Measurements from ENCODE around the gene GOLGA6B.
"Not testable (repeated sequence)": the region's sequence is repeated elsewhere in the genome, so short reads cannot be mapped to it uniquely, and the experiment has no call there.

Gene GOLGA6B

DNA sequence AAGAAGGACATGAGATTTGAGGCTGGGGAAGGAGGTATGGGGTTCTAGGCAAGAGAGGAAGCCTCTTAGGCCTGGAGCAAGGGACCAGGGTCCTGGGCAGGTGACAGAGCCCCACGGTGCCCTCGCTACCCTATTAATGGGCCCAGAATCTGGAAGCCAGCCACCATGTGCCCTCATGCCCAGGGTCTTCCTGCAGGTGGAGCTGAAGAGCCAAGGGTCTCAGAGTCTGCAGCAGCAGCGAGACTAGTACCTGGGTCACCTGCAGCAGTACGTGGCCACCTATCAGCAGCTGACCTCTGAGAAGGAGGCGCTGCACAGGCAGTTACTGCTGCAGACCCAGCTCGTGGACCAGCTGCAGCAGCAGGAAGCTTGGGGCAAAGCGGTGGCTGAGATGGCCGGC is 9.4 kb downstream of the GOLGA6B start:
- DNase-seq (ENCODE audit: low read depth): not testable (repeated sequence)

DNA sequence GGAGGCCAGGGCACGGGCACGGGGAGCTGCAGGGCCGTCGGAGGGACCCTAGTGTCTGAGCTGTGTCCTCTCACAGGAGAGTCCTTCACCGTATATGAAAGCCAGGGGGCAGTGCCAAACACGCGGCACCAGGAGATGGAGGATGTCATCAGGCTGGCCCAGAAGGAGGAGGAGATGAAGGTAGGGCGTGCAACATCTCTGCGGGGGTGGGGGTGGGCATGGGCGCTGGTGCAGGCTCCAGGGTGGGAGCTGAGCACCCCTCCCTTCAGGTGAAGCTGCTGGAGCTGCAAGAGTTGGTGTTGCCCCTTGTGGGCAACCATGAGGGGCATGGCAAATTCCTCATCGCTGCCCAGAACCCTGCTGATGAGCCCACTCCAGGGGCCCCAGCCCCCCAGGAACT is 11.2 kb downstream of the GOLGA6B start:
- DNase-seq (ENCODE audit: low read depth): not testable (repeated sequence)

DNA sequence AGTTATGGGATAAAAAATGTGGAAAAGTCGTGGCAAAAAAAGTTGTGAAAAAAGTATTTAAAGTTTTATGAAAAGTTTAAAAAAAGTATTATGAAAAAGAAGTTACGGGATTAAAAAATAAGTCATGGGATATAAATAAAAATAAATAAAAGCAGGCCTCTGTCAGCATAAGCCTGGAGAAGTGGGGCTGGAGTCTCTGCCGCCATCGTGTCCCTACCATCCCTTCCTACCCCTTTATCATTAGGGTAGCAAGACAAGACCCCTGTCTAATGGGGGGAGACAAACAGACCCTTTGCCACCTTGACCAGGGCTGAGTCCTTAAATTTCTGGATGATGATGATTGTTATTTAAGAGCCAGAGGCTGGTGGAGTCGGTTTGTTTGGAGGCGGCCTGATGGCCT is 15.3 kb downstream of the GOLGA6B start:
- DNase-seq (ENCODE audit: low read depth): not testable (repeated sequence)

DNA sequence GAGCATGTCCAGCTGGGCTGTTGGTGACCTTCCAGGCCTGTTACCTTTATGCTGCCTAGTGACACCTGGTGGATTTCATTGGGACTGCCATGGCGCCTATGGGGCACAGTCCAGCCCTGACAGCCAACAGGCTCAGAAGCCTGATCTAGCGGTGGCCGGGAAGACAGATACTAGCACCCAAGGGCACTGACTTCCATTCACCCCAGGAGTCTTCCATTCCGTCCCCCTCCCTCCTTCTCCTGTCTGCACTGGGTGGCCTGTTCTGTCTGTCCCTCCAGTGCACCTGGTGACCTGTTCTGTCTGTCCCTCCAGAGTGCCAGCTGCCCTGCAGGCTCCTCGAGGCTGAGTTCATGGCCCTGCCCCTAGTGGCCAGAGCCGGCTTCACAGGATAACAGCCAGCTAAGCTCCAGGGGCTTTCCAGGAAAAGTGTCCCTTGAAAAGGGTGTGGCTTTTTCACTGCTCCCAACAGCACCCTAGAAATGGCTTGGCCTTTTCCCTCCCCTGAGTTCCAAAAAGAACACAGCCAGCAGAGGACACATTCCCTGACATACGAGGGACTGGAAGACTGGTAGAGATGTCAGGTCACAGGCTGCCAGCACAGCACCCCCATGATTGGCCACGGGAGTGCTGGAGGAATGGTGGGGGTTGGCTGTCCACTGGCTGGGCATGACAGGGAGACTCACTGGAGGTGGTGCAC is 16.3 kb downstream of the GOLGA6B start:
- not testable (repeated sequence) for DNase-seq (ENCODE audit: low read depth)

DNA sequence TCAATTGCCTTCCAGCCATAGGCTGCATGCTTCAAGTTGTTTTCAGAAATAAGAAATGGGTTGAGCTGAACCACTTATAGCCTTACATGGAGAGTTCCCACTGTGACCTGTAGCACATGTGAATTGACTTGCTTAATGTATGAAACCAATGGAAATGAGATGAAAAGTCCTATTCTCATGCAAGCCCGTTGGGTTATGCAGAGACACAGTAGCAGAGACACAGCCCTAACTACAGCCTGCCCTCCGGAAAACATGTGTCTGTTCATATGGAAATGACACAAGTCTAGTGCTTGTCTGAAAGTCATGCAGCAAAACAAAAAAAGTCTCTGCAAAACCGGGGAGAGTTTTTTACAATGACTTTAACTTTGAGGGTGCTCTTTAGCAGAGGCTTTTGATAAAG is 17.0 kb downstream of the GOLGA6B start:
- no peak for DNase-seq (ENCODE audit: low read depth)

DNA sequence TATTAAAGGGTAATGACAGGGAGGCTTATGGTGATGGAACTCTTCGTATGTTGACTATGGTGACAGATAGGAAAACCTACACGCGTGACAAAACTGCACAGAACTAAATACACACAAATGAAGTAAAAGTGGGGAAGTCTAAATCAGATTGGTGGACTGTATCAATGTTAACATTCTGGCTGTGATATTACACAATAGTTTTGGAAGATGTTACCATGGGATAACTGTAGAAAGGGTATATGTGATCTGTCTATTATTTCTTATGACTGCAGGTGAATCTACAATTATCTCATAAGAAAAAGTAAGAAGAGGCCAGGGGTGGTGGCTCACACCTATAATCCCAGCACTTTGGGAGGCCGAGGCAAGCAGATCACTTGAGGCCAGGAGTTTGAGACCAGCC is 22.3 kb downstream of the GOLGA6B start:
- no peak for DNase-seq (ENCODE audit: low read depth)

DNA sequence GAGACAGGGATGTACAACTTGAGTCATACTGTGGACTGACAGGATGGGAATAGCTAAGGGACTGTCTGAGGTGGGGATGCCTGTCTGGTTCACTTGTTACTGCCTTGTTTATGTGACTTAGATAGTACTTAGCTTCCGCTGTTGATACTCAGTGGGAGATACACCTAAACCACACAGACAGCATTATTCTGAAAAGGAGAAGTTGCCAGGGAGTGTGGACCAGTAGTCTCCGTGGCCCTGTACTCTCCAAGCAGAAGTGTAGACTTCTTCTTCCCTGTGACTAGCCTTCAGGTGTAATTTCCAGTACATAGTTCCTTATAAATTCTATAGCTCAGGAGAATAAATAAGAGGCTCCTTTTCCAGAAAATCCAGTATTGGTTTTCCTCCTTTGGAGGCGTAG is 26.4 kb downstream of the GOLGA6B start:
- no peak for DNase-seq (ENCODE audit: low read depth)

DNA sequence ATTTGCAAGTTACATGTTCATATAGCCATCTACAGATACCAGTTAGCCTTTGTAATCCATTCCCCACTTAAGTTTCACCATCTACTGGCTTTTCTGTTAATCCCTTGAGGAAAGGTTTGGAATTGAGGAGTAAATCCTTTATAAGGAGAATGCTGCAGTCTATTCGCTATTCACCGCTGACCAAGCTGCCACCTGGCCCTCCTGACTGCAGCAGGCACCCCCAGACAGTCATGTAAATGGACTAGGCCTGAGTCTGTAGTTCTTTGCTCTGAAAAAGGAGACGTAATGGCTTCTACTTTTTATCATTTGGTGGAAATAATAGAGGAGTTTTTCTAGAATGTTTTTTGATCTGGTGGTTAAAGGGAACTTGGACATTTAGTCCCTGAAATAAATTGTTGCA is 28.3 kb downstream of the GOLGA6B start:
- DNase-seq (ENCODE audit: low read depth): no peak

DNA sequence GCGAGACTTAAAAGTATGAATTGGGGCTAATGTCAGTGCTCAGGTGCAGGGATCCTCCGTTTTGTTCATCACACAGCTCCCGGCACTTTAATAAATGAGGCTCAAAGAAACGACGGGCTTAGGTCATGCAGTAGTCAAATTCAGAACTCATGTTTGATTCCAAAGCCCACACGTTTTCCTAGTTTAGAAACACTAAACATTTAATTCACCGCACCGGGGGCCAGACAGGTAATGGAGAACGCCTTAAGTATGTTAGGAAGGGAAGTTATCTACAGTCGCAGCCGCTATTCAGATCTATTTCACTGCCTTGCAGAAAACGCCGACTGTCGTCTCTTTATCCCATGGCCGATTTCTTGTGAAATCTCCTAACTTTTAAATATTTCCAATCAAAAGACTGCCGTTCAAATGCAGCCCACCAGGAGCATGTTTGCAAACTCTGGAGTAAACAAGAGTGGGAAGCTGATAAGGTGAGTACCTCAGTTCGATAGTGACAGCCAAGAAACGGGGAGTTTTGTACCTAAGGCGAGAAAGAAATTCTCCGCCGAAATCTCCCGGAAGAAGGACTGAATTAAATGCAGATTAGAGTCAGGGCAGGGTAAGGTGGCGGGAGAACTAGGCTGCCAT is 30.9 kb downstream of the GOLGA6B start:
- no peak for DNase-seq (ENCODE audit: low read depth)

DNA sequence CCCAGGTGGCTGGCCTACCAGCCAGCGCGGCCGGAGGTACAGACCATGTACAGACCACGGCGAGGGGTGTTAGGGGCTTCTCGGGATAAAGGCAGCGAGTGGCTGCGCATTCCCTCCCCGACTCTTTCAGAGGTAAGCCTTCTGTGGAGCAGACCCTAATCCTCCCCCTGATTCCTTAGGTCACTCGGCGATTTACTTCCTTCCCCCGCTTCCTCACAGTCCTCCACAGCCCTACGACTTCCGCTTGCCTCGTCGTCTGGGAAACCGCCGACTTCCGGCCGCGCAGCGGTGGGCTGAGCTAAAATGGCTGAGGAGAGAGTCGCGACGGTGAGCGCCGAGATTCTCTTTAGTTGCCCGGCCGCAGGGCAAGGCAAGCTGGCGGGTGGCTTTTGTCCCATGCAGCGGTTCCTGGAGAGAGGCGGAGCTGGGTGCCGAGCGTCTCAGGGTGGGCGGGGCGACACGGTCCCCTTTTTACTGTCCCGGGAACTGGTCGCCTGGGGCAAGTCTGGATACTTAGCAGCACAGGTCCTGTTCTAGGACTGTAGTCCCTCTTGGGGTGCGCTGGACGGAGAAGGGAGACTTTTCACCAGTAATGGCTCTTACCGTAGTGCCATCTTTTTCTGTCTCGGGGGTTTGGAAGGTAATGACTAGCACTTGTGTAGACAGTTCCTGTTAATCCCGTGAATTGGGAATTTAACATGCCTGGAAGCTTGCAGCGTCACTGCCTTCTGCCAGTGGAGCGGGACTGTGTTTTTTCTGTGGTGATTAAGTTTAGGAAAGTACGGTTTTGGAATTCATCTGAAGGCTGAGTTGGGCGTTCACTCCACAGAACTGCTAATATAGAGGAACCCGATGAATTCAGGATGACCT is 31.7 kb downstream of the GOLGA6B start, which contains the start of the genes BBS4 and HIGD2B:
TSS of gene BBS4 (plus strand) at position 283 of the 870 bp plus-strand sequence. CDS start at position 304, 21 bp downstream.
TSS of gene HIGD2B (minus strand) at position 258 of the 870 bp plus-strand sequence. CDS start 9,808 bp downstream, outside the sequence.
- peak; percentile 84 for DNase-seq (ENCODE audit: low read depth)

DNA sequence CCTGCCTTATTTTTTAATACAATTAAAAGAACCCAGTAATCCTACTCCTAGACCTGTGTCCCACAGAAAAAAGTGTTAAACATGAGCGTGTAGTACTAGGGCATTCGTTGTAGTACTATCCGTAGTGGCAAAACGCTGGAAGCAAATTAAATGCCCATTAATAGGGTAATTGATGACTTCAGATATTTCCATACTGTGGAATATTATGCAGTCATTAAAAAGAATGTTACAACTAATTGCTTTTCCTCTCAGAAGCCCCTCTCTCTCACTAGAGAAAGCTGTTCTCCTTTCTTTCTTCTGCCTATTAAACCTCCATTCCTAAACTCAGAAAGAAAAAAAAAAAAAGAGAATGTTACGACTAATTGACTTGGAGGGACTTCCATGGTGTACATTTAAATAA is 34.2 kb downstream of the GOLGA6B start:
- no peak for DNase-seq (ENCODE audit: low read depth)

DNA sequence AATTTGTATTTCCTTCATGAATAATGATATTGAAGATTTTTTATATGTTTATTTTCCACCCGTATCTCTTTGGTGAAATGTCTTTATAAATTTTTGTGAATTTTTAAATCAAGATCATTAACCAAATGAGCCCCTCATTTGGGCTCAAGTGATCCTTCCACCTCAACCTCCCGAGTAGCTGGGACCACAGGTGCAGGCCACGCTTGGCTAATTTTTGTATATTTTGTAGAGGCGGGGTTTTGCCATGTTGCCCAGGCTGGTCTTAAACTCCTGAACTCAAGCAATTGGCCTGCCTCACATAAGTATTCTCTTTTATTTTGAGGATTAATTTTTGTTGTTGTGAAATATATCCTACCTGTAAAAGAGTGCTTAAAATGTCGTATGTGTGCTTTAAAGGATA is 36.4 kb downstream of the GOLGA6B start:
- DNase-seq (ENCODE audit: low read depth): no peak

DNA sequence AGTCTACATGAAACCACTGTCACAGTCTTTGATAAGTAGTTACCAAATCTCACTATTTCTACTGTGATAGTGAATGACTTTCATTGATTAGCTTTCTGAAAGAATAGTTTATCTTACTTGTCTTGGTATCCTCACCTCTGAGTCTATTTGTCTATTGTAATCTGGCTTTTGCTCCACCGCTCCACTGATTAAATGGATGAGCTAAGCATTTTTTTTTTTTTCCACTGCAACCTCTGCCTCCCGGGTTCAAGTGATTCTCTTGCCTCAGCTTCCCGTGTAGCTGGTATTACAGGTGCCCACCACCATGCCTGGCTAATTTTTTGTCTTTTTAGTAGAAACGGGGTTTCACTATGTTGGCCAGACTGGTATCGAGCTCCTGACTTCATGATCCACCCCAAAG is 44.4 kb downstream of the GOLGA6B start:
- no peak for DNase-seq (ENCODE audit: low read depth)

DNA sequence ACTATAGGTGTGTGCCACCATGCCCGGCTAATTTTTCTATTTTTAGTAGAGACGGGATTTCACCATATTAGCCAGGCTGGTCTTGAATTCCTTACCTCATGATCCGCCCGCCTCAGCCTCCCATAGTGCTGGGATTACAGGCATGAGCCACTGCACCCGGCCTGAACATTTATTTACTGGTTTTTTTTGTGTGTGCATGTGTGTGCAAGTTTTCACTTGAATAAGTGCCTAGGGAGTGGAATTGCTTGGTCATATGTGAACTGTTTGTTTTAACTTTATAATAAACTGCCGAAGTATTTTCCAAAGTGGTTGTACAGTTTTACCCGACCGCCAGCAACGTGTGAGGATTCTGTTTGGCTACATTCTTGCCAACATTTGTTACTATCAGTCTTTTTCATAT is 45.6 kb downstream of the GOLGA6B start:
- DNase-seq (ENCODE audit: low read depth): no peak

DNA sequence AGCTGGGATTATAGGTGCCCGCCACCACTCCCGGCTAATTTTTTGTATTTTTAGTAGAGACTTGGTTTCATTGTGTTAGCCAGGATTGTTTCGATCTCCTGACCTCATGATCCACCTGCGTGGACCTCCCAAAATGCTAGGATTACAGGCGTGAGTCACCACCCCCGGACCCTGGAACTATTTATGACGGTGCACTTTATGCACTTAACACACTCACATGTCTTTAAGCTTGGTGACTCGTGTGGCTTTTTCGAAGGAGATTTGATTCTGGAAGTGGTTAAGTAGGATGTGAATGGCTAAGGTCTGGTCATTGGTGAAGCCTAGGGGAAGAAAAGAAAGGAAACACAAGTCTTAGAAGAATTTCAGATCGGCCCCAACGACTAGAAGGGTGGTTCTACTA is 51.8 kb downstream of the GOLGA6B start:
- DNase-seq (ENCODE audit: low read depth): no peak

DNA sequence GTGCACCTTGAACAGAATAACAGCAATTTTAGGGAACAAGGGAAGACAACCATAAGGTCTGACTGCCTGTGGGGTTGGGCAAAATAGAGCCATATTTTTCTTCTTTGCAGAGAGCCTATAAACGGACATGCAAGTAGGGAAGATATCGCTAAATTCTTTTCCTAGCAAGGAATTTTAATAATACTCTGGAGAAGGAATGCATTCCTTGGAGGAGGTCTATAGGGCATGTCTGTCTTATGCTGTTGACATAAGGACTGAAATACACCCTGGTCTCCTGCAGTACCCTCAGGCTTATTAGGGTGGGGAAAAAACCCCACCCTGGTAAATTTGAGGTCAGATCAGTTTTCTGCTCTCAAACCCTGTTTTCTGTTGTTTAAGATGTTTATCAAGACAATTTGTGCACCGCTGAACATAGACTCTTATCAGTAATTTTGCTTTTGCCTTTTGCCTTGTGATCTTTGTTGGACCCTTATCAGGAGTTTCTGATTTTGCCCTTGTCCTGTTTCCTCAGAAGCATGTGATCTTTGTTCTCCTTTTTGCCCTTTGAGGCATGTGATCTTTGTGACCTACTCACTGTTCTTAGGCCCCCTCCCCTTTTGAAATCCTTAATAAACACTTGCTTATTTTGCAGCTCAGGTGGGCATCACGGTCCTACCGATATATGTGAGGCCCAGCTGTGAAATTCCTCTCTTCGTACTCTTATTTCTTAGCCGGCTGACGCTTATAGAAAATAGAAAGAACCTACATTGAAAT is 54.2 kb downstream of the GOLGA6B start:
- DNase-seq (ENCODE audit: low read depth): not testable (repeated sequence)
